Measurements from ENCODE around the gene C3. TPM values are rescaled to one million over a fixed set of nuclear protein-coding genes. Genes with fewer than 3 reads are reported as not detected.
"Not testable (repeated sequence)": the region's sequence is repeated elsewhere in the genome, so short reads cannot be mapped to it uniquely, and the experiment has no call there.

C3 gene
- total RNA-seq, 1 donor from 2014 or later: 1.6 TPM

DNA sequence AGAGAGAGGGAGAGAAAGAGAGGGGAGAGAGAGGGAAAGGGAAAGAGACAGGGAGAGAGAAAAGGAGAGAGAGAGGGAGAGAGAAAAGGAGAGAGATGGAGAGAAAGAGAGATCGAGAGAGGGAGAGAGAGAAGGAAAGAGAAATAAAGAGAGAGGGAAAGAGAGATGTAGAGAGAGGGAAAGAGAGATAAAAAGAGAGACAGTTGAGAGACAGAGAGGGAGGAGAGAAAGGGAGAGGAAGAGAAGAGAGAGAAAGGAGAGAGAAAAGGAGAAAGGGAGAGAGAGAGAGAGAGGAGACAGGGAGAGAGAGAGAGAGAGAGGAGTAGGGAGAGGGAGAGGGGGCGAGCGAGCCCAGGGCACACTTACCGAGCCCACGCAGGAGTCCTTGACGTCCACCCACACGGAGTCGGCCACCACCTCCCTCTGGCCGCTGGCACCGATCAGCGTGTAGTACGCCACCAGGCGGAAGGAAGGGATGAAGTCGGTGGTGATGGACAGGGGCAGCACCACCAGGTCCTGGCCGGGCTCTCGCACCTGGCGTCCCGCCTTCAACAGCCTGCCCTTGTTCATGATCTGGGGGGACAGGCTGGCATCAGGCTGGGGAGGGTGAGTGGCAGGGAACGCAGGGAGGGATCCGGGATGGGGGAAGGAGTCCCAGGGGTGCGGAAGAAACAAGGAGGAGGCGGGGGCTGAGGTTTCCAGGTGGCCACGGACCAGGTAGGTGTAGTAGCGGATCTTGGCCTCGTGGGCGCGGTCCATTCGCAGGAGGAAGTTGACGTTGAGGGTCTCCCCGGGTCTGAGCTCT is 10.0 kb downstream of the C3 start:
- Mint-ChIP-seq H3K4me3 (ENCODE audit: low read depth) (peak overlapping the region; percentile 30), H3K9me3 (ENCODE audit: low read depth) (no peaks in the 10 kb centered on the region), H3K27ac (no peak overlapping the region), H3K36me3 (ENCODE audit: insufficient read depth) (no peaks in the 10 kb centered on the region), H3K27me3 (peaks cover 48% of the 10 kb centered on the region), H3K4me1 (ENCODE audit: low read depth) (no peaks in the 10 kb centered on the region)
- TF ChIP-seq, protein P1, sequence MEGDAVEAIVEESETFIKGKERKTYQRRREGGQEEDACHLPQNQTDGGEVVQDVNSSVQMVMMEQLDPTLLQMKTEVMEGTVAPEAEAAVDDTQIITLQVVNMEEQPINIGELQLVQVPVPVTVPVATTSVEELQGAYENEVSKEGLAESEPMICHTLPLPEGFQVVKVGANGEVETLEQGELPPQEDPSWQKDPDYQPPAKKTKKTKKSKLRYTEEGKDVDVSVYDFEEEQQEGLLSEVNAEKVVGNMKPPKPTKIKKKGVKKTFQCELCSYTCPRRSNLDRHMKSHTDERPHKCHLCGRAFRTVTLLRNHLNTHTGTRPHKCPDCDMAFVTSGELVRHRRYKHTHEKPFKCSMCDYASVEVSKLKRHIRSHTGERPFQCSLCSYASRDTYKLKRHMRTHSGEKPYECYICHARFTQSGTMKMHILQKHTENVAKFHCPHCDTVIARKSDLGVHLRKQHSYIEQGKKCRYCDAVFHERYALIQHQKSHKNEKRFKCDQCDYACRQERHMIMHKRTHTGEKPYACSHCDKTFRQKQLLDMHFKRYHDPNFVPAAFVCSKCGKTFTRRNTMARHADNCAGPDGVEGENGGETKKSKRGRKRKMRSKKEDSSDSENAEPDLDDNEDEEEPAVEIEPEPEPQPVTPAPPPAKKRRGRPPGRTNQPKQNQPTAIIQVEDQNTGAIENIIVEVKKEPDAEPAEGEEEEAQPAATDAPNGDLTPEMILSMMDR (IDR thresholded peaks at IDR 0.05; ENCODE audit: unreplicated experiment): peak; percentile 47
- DNase-seq (ENCODE audit: low spot score, unreplicated experiment): no peak

DNA sequence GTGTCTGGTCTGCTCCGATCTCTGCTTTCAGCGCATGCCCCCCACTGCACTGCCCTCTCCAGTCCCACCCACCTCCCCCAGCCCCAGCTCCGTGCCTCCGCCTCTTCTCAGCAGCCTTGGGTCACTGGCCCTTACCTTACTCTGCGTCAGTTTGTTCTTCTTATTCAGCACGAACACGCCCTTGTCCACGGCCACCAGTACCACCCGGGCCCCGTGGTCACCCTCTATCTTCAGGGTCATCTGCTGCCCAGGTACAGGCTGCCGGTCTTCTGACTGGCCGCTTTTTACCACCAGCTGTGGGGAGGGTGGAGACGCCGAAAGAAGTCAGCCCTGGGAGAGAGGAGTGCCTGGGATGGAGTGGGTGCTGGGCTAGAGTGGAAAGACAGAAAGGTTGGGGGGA is 10.9 kb downstream of the C3 start:
- H3K9me3 Mint-ChIP-seq (ENCODE audit: low read depth): no peaks in the 10 kb centered on the region
- H3K4me3 Mint-ChIP-seq (ENCODE audit: low read depth): no peak overlapping the region
- TF ChIP-seq, protein P1 (IDR thresholded peaks at IDR 0.05; ENCODE audit: unreplicated experiment): no peak
- no peak overlapping the region for H3K27ac Mint-ChIP-seq
- no peaks in the 10 kb centered on the region for H3K4me1 Mint-ChIP-seq (ENCODE audit: low read depth)
- no peaks in the 10 kb centered on the region for H3K36me3 Mint-ChIP-seq (ENCODE audit: insufficient read depth)
- peaks cover 48% of the 10 kb centered on the region for H3K27me3 Mint-ChIP-seq
- no peak for DNase-seq (ENCODE audit: low spot score, unreplicated experiment)

DNA sequence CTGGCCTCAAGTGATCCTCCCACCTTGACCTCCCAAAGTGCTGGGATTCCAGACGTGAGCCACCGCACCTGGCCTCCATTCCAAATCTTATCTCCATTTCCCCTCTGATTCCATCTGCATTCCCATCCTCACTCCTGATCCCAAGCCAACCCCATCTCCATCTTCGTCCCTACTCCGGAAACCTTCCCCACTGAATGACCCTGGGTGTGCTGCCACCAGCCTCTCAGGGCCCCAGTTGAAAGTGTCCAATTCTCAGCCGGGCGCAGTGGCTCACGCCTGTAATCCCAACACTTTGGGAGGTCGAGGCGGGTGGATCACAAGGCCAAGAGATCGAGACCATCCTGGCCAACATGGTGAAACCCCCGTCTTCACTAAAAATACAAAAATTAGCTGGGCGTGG is 11.5 kb downstream of the C3 start:
- H3K27me3 Mint-ChIP-seq: peaks cover 48% of the 10 kb centered on the region
- not testable (repeated sequence) for H3K36me3 Mint-ChIP-seq (ENCODE audit: insufficient read depth); H3K4me3 Mint-ChIP-seq (ENCODE audit: low read depth); DNase-seq (ENCODE audit: low spot score, unreplicated experiment); H3K9me3 Mint-ChIP-seq (ENCODE audit: low read depth); H3K4me1 Mint-ChIP-seq (ENCODE audit: low read depth); H3K27ac Mint-ChIP-seq

DNA sequence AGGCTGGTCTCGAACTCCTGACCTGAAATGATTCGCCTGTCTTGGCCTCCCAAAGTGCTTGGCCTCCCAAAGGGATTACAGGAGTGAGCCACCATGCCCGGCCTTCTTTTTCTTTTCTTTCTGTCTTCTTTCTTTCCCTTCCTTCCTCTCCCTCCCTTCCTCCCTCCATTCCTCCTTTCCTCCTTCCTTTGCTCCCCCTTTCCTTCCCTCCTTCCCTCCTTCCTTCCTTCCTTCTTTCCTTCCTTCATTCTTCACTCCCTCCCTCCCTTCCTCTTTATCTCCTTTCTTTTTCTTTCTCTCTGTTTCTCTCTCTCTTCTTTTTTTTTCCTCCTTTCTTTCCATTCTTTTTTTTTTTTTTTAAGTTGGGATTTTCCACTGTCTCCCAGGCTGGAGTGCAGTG is 12.1 kb downstream of the C3 start:
- Mint-ChIP-seq H3K27ac (no peak overlapping the region), H3K4me1 (ENCODE audit: low read depth) (no peaks in the 10 kb centered on the region), H3K27me3 (peaks cover 48% of the 10 kb centered on the region), H3K9me3 (ENCODE audit: low read depth) (no peaks in the 10 kb centered on the region), H3K36me3 (ENCODE audit: insufficient read depth) (no peaks in the 10 kb centered on the region), H3K4me3 (ENCODE audit: low read depth) (no peak overlapping the region)
- TF ChIP-seq, protein P1 (IDR thresholded peaks at IDR 0.05; ENCODE audit: unreplicated experiment): no peak
- DNase-seq (ENCODE audit: low spot score, unreplicated experiment): no peak

DNA sequence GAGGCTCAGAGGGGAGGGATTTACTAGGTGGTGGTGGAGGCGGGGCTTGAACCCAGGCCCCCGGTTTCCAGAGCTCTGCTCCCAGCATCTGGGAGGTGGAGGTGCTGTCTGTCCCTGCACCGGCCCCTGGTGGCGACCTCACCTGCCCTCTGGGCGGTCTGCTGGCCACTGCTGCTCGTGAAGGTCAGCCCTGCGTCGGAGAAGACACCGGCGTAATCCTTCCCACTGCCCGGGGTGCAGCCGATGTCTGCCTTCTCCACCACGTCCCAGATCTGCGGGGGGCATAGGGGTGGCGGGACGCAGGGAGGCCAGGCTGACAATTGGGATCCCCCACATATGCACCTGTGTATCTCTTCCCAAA is 12.8 kb downstream of the C3 start:
- no peak overlapping the region for H3K4me3 Mint-ChIP-seq (ENCODE audit: low read depth)
- H3K27ac Mint-ChIP-seq: no peak overlapping the region
- no peaks in the 10 kb centered on the region for H3K9me3 Mint-ChIP-seq (ENCODE audit: low read depth)
- no peaks in the 10 kb centered on the region for H3K4me1 Mint-ChIP-seq (ENCODE audit: low read depth)
- no peak for DNase-seq (ENCODE audit: low spot score, unreplicated experiment)
- TF ChIP-seq, protein P1 (IDR thresholded peaks at IDR 0.05; ENCODE audit: unreplicated experiment): no peak
- peaks cover 44% of the 10 kb centered on the region for H3K27me3 Mint-ChIP-seq
- no peaks in the 10 kb centered on the region for H3K36me3 Mint-ChIP-seq (ENCODE audit: insufficient read depth)

Measured in progenitor cell of endocrine pancreas (in vitro differentiated cells).